Activated CD4-positive, alpha-beta T cell treated with anti-CD3 and anti-CD28 coated beads for 24 hours (primary cell): ENCODE results near the gene PALLD.
"Not testable (repeated sequence)": the region's sequence is repeated elsewhere in the genome, so short reads cannot be mapped to it uniquely, and the experiment has no call there.

Experiments
- DNase-seq, 2 donors: peaks; one replicate each; pipeline ENCODE4 v3.0.0-alpha.2; 2020; ENCODE audit warnings: low read depth in 2 of 2

PALLD gene

DNA sequence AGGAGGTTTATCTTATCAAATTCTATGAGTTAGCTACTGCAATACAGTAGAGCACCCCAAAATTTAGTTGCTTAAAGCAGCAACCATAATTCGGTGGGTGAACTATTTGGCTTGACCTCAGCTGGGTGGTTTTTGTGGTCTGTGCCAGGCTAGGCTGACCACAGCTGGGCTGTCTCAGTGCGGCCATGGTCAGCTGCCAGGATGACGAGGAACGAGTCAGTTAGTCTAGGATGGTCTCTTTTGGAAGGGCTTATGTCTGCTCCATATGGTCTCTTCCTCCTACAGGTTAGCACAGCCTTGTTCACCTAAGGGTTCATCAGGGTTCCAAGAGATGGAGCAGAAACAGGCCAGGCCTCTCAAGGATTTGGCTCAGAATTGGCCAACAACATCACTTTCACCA lies 210.4 kb downstream of the PALLD start:
- DNase-seq, result no peak

- DNase-seq, result no peak
Measured at GRCh38 chr4:168708108-168708507, 211.3 kb downstream of the PALLD start.

DNA sequence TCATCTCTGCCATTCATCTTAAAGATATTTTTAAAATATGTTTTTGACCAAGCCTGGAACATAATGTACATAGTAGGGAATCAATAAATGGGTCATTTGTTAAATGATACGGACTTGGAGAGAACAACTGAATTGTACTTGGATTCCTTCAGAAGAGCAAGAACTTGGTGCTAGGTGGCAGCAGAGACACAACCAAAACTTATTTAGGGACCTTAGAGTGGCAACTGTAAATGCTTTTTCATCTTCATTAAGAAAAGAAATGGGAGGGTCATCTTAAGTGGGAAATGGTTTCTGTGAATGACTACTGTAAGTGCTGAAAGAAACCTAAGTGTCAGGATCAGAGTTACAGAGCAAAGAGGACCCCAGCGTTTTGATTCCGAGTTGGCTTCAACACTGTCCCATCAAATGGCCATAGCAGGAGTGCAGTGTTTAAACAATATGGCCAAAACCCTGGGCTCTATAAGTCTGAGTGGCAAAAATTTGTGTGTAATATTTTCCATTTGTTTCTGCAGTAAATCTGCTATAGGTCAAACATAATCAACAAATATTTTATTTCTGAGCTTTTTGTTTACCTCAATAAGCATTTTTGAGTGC lies 213.6 kb downstream of the PALLD start:
- DNase-seq, result no peak

DNA sequence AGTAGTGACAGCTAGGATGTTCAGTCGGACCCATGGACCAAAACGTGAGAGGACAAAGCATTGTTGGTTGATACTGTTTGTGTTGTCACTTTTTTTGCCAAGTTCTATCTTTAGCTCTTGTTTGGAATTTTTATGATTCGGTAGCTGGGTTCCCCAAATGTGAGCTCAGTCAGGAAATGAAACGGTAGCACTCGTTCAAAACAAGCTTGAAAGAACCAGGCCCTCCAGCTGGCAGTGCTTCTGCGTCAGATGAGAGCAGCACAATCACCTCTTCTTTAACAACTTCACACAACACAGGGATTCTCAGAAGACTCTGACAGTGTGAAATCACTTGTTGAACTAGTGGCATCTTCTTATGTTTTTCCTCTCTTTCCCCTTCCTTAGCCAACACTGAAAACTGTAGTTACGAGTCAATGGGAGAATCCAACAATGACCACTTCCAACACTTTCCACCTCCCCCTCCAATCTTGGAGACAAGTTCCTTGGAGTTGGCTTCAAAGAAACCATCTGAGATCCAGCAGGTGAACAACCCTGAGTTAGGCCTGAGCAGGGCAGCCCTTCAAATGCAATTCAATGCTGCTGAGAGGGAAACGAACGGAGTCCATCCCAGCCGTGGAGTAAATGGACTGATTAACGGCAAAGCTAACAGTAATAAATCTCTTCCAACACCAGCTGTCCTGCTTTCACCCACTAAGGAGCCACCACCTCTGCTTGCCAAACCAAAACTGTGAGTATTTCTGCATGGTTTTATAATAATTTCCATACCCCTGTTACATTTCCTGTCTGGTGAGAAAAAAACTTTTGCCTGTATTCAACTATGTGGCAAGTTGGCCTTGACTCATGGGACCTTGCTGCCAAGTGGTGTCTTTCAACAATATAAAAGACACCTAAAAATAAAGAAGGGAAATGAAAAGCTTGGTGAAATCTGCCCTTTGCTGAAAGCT lies 214.6 kb downstream of the PALLD start:
- no peak for DNase-seq

GRCh38 chr4:168712316-168712890 lies 215.6 kb downstream of the PALLD start:
- DNase-seq, result no peak

DNA sequence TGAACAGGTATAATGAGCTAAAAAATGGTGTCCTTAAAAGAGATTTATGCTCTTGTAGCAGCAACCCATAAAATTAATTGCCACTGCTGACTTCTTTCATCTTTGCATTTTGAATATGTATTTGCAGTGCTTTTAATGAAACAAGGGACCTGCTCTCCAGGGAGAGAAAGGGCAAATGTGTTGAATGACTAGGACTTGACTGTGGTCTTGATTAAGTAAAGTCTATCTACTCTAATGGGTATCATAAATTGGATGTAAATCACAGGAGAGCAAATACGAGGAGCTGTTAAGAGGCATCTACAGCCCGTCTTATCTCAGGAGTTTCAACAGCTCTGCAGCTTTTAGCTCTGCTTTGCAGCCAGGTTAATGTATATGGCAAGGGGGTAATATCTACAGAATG lies 216.4 kb downstream of the PALLD start:
- no peak for DNase-seq

DNA sequence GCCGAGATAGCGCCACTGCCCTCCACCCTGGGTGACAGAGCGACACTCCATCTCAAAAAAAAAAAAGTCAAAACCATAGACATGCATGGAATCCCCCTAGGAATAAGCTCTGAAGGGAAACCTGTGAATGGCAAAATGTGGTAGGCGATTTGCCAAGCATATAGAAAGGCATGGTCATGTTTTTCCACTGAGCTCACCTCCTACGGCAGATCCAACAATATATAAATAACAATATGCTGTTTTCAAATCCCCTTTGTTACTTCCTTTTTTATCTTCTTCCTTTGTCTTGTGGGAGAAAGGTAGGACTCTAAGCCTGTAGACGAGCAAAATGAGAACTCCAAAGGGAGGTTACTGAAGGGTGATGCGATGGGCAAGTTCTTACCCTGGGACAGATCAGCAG lies 219.0 kb downstream of the PALLD start:
- no peak for DNase-seq

DNA sequence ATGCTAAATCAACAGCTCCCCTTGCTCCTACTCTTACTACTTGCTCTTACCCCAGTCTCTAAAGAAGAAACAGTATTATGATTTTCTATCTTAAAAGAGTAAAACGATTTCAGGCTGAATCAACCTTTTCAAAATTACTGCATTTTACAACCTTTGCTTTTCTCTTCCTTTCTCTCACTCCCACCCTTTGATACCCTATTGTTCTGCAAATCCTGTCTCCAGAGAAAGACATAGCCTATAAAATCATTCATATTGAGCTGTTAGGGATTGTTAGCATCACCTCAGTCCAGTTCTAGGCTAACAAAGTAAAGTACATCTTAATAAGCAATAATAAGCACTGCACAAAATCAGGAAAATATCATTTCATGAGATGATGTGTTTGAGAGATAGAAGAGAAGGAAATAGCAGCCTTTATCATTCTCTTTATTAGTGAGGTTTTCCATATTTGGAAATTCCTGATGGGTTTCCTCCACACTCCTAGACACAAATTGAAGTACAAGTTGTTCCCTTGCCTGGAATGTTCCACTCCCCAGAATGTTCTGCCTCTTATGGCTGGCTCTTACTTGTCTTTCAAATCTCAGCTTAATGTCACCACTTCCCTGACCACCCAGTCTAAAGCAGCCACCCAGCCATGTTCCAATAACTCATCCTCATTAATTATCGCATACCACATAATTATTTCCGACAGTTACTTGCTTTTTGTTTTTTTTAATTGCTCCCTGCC lies 219.7 kb downstream of the PALLD start:
- no peak for DNase-seq

- no peak for DNase-seq
Measured at GRCh38 chr4:168717847-168718246, 221.0 kb downstream of the PALLD start.

- DNase-seq, result no peak
Measured at GRCh38 chr4:168719725-168720124, 222.9 kb downstream of the PALLD start.

DNA sequence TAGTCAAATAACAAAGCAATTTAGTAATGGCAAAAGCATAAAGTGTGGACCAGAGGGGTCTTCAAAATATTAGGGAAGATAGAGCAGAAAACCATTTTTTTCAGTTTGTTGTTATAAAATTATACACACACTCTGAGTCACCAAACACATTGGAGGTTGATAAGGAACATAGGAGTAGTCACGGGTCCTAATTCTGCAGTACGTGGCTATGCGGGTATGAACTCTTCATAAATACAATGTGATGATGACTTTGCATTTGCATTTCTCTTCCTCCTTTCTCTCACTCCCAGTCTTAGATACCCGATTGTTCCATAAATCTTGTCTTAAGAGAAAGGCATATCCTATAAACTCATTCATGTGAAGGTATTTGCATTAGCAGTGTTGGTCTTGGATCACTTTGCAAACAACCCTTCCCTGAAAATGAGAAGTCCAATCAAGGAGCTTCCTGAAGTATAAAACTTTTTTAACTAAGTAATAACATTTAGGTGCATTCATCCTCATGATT lies 223.6 kb downstream of the PALLD start:
- DNase-seq, result no peak

DNA sequence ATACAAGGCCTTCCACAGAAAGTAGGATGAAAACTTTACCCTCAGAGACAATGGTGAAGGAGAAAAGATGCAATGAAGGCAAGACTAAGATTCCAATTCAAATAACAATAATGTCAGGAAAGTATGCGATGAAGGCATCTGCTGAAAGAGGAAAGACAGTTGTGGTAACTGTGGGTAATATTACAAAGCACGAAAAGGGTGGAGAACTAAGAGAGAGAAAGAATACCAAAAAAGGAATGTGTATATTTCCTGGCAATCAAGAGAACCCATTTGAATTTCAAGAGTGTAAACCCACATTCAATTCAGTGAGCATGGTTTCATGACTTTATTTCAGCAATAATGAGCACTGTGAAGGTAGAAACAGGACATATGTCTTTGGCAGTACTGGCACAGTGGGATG lies 225.5 kb downstream of the PALLD start:
- DNase-seq, result no peak

DNA sequence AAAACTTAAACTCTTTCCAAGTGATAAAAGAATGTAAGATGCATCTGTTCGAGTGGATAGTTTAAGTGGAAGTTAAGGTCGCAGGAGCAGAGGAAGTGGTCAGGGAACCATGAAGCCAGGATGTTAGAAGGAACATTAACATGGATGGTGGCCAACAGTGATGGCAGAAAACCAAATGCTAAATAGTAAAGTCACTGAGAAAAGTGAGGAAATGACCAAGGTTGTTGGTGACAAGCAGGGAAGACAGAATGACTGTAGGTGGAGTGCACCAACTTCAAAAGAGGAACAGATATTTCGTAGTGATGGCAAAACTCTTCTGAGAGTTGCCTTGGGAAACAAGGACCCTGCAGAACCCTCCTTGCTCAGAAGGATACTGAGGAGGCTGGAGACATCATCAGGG lies 226.2 kb downstream of the PALLD start:
- no peak for DNase-seq

DNA sequence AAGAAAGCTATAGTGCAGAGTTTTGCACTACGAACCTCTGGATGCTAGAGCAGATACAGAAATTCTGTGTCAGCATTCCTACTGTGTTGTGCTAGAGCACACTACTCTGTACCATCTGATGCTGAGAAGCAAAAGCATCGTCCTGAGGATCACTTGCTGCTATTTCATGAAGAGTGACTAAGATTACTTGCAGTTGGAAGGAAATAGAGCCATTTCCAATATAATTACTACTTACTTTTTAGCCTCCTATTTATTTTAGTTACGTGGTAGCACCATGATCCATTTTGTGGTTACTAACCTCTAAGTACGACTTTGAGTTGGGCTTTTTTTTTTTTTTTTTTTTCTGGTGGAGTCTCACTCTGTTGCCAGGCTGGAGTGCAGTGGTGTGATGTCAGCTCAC lies 226.7 kb downstream of the PALLD start:
- no peak for DNase-seq

GRCh38 chr4:168724243-168724642 lies 227.4 kb downstream of the PALLD start:
- DNase-seq, result no peak

DNA sequence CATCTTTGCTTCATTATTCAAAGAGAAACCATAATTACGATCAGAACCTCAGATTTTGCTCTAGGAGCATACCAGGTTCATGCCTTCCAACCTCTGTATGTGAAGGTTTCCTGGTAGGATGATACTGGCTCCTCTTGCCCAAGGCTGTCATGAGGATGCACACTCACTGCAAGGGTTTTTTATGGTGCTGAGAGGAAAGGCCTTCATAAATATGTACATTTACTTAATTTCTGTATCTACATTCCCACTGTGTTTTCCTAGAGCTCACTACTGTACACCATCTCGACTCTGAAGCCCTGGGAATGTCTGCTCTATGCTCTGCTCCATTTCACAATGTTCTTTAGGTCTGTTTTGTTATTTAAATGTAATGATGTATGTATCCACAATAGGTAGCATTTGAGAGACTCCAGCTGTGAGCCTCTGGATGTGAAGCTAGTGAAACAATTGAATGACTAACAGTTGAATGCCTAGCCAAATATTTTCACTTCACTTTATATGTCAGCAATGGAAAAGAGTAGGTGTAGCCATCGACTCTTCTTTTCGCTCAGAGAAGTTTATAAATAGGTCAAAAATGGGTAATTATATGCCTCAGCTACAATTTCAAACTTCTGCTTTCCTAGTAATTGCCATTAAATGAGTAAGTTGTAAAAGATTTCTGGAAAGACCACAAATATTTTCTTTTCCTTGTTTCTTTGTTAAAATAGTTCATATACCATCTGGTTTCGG lies 228.0 kb downstream of the PALLD start:
- no peak for DNase-seq

DNA sequence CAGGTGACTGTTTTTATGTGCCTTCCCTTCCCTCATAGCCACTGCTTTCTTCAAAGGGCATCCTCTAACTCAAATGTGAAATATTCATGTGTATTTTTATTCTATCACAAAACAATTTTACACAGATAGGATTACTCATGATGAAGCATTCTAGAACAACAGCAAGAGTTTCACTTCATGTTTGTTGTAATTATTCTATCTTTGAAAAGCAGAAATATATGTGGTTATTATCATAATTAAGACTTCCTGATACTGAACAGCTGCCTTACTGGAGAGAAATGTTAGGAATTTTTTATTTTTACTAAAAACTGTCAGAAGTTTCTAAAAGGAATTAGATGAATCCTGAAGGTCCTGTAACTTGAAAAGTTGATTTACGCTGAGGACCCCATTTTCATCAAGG lies 229.1 kb downstream of the PALLD start:
- DNase-seq, result no peak

DNA sequence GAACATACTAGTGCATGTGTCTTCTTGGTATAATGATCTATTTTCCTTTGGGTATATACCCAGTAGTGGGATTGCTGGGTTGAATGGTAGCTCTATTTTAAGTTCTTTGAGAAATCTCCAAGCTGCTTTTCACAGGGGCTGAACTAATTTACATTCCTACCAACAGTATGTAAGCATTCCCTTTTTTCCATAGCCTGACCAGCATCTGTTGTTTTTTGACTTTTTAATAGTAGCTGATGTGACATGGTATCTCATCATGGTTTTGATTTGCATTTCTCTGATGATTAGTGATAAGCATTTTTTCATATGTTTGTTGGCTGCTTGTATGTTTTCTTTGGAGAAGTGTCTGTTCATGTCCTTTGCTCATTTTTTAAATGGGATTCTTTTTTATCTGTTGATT lies 230.3 kb downstream of the PALLD start:
- DNase-seq, result not testable (repeated sequence)

- no peak for DNase-seq
Measured at GRCh38 chr4:168731006-168731636, 234.3 kb downstream of the PALLD start.

DNA sequence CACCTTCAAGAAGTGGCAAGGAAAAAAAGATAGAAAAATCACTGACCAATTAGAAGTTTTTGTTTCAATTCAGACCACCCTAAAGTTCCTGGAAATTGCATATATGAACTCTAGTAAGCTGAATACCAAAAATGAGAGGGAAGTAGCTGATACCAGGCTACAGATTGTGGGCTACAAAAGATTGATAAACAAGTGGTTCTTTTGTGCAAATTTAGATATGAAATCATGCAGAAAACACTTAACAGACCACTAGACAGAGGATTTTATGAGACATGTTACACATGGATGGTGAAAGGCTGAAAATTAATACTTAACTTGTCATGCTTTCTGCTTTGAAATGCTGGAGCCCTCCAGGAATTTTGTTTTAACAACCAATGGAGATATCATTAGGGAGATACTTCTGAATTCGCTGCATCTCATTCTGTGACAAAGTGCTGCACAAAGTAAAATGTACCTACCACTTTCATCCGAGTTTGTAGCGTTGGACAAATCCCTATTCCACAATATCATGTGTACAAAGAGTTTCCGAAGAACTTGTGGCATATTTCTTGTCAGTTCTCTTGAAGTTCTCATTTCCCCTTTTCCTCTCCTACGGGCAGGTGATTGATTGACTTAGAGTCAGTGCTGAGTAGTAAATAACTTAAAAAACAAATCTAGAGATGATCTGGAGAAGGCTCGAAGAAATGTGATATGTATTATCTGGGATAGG lies 235.0 kb downstream of the PALLD start:
- DNase-seq, result no peak
